ENCODE measurements around the gene ENOX1. TPM values are rescaled to one million over a fixed set of nuclear protein-coding genes. Genes with fewer than 3 reads are reported as not detected.

ENOX1 gene
- polyA plus RNA-seq, 1 donor (not counting 4 experiments of a cell fraction or from before 2014, with no cell fraction given), result 1.1 TPM

GRCh38 chr13:43295321-43295720 is 491.5 kb downstream of the ENOX1 start:
- H3K4me1 ChIP-seq (ENCODE audit: control insufficient read depth, extremely low read depth, insufficient read depth, low read length), result peaks cover 18% of the 10 kb centered on the region
- H3K4me2 ChIP-seq (ENCODE audit: control insufficient read depth, extremely low read depth, insufficient read depth, low read depth, low read length), result no peak overlapping the region
- H3K27ac ChIP-seq (ENCODE audit: control insufficient read depth, insufficient read depth, low read length), result no peak overlapping the region
- dilution Hi-C loops (cut with MboI; ENCODE audit: extremely low pct_ligation_motif_present, low sequenced_read_pairs), result no loop called here
- no peak overlapping the region for H2AFZ ChIP-seq (ENCODE audit: control insufficient read depth, low read length)
- DNase-seq (ENCODE audit: low read depth, low spot score), result no peak
- no peaks in the 10 kb centered on the region for H3K79me2 ChIP-seq (ENCODE audit: control insufficient read depth, insufficient read depth, low read length)
- H3K9me3 ChIP-seq (ENCODE audit: control insufficient read depth, low read depth, low read length), result no peaks in the 10 kb centered on the region
- FAIRE-seq, result no peak
- no peaks in the 10 kb centered on the region for H4K20me1 ChIP-seq (ENCODE audit: control insufficient read depth, extremely low read depth, insufficient read depth, low read length)
- no peaks in the 10 kb centered on the region for H3K9me1 ChIP-seq (ENCODE audit: control insufficient read depth, extremely low read depth, insufficient read depth, low read length)
- H3K9ac ChIP-seq (ENCODE audit: control insufficient read depth, extremely low read depth, insufficient read depth, low read length), result no peak overlapping the region
- no peak for TF ChIP-seq EZH2 (IDR thresholded peaks at IDR 0.05; ENCODE audit: low read length)
- TF ChIP-seq, protein P1, sequence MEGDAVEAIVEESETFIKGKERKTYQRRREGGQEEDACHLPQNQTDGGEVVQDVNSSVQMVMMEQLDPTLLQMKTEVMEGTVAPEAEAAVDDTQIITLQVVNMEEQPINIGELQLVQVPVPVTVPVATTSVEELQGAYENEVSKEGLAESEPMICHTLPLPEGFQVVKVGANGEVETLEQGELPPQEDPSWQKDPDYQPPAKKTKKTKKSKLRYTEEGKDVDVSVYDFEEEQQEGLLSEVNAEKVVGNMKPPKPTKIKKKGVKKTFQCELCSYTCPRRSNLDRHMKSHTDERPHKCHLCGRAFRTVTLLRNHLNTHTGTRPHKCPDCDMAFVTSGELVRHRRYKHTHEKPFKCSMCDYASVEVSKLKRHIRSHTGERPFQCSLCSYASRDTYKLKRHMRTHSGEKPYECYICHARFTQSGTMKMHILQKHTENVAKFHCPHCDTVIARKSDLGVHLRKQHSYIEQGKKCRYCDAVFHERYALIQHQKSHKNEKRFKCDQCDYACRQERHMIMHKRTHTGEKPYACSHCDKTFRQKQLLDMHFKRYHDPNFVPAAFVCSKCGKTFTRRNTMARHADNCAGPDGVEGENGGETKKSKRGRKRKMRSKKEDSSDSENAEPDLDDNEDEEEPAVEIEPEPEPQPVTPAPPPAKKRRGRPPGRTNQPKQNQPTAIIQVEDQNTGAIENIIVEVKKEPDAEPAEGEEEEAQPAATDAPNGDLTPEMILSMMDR (optimal IDR thresholded peaks at IDR 0.05 in 1 of 3, IDR thresholded peaks at IDR 0.05 in 1 of 3, conservative IDR thresholded peaks at IDR 0.05 in 1 of 3; ENCODE audit: extremely low read depth in 1 of 3, insufficient read depth in 2 of 3, low read length in 3 of 3), result no peak
- no peak overlapping the region for H3K4me3 ChIP-seq (ENCODE audit: control insufficient read depth in 2 of 3, extremely low read depth in 1 of 3, insufficient read depth in 2 of 3, low read depth in 1 of 3, low read length in 3 of 3)
- no peaks in the 10 kb centered on the region for H3K27me3 ChIP-seq (ENCODE audit: control insufficient read depth, extremely low read depth, insufficient read depth, low read length)
- H3K36me3 ChIP-seq (ENCODE audit: control insufficient read depth in 2 of 2, extremely low read depth in 1 of 2, insufficient read depth in 2 of 2, low read length in 2 of 2), result no peaks in the 10 kb centered on the region

DNA sequence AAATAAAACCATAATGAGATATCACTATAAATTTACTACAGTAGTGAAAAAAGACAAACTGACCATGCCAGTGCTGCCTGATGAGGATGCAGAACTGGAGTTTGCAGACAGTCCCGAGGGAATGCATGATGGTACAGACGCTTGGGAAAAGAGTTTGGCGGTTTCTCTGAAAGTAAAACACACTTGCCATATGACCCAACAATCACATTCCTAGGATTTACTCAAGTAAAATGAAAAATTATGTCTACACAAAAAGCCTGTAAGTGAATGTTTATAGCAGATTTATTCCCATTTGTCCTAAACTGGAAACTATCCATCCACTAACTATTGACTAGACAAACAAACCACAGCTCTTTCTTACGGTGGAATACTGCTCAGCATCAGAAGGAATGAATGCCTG is 492.4 kb downstream of the ENOX1 start:
- FAIRE-seq, result no peak
- no peak overlapping the region for H2AFZ ChIP-seq (ENCODE audit: control insufficient read depth, low read length)
- no peaks in the 10 kb centered on the region for H3K79me2 ChIP-seq (ENCODE audit: control insufficient read depth, insufficient read depth, low read length)
- H3K4me3 ChIP-seq (ENCODE audit: control insufficient read depth in 2 of 3, extremely low read depth in 1 of 3, insufficient read depth in 2 of 3, low read depth in 1 of 3, low read length in 3 of 3), result no peak overlapping the region
- no peaks in the 10 kb centered on the region for H3K27me3 ChIP-seq (ENCODE audit: control insufficient read depth, extremely low read depth, insufficient read depth, low read length)
- peaks cover 18% of the 10 kb centered on the region for H3K4me1 ChIP-seq (ENCODE audit: control insufficient read depth, extremely low read depth, insufficient read depth, low read length)
- H3K27ac ChIP-seq (ENCODE audit: control insufficient read depth, insufficient read depth, low read length), result no peak overlapping the region
- dilution Hi-C loops (cut with MboI; ENCODE audit: extremely low pct_ligation_motif_present, low sequenced_read_pairs), result no loop called here
- TF ChIP-seq, protein P1 (optimal IDR thresholded peaks at IDR 0.05 in 1 of 3, IDR thresholded peaks at IDR 0.05 in 1 of 3, conservative IDR thresholded peaks at IDR 0.05 in 1 of 3; ENCODE audit: extremely low read depth in 1 of 3, insufficient read depth in 2 of 3, low read length in 3 of 3), result no peak
- no peak for TF ChIP-seq EZH2 (IDR thresholded peaks at IDR 0.05; ENCODE audit: low read length)
- no peaks in the 10 kb centered on the region for H3K36me3 ChIP-seq (ENCODE audit: control insufficient read depth in 2 of 2, extremely low read depth in 1 of 2, insufficient read depth in 2 of 2, low read length in 2 of 2)
- no peak overlapping the region for H3K4me2 ChIP-seq (ENCODE audit: control insufficient read depth, extremely low read depth, insufficient read depth, low read depth, low read length)
- H3K9me3 ChIP-seq (ENCODE audit: control insufficient read depth, low read depth, low read length), result no peaks in the 10 kb centered on the region
- no peak overlapping the region for H3K9ac ChIP-seq (ENCODE audit: control insufficient read depth, extremely low read depth, insufficient read depth, low read length)
- no peak for DNase-seq (ENCODE audit: low read depth, low spot score)
- no peaks in the 10 kb centered on the region for H4K20me1 ChIP-seq (ENCODE audit: control insufficient read depth, extremely low read depth, insufficient read depth, low read length)
- no peaks in the 10 kb centered on the region for H3K9me1 ChIP-seq (ENCODE audit: control insufficient read depth, extremely low read depth, insufficient read depth, low read length)

Data from keratinocyte (primary cell).